Left colon (tissue), 2 donors: Measurements from ENCODE around the gene LYRM7. TPM values are rescaled to one million over a fixed set of nuclear protein-coding genes. Genes with fewer than 3 reads are reported as not detected.
"Not testable (repeated sequence)": the region's sequence is repeated elsewhere in the genome, so short reads cannot be mapped to it uniquely, and the experiment has no call there.

ENCODE experiments used
- ATAC-seq: fragments of 200-7000 bp; cut with Tn5 transposase; one replicate; pipeline ENCODE4 v1.9.1; 2020; ENCODE audit warnings: mild to moderate bottlenecking, moderate library complexity
- DNase-seq, 2 donors: peaks; one replicate each; pipeline ENCODE4 v3.0.0-alpha.2; 2020
- intact Hi-C, 2 donors: fragments of 100-400 bp; cut with DNase I in 1 of 2; cut with micrococcal nuclease in 1 of 2; formaldehyde crosslinking; loops; one replicate each; pipeline versions ENCODE4 v1.11.2 to v1.14.0; 2022; cut with DNase I, micrococcal nuclease
- long read RNA-seq: library from polyadenylated mRNA; unstranded; transcript quantifications from one replicate; pipeline ENCODE4 v2.0.0, GENCODE V29; 2021
- total RNA-seq, 2 donors: library from RNA; stranded (reverse); fragmentation: NEBNext Ultra II Directional; extraction: Animal tissue kit (Norgen Biotek cat#: 25700); gene quantifications; one replicate each; pipeline ENCODE4 v1.2.1, GENCODE V29; 2021
- donor health status: DM: no; HTN: no; CAD: no.
- donor health status: DM: yes; HTN: yes; CAD: no.

The LYRM7 gene
- 10 to 100 TPM; 10.8 to 12.3 TPM for total RNA-seq
- long read RNA-seq, full-length matches to known transcripts: 23 of 34 reads
- long read RNA-seq, partial matches to known transcripts: 1 of 34 reads
- long read RNA-seq, other reads (novel, unspliced or antisense): 10 of 34 reads

GRCh38 chr5:131170540-131171275 is at the start of gene LYRM7:
Gene LYRM7, plus strand, starts transcription at chr5:131170944. Its CDS starts 77 bp downstream, at chr5:131171021.
- ATAC-seq (peak; percentile 94), DNase-seq (peak; percentile 93 to 99)
- intact Hi-C loops: no loop called here

GRCh38 chr5:131127244-131127643 is 43.5 kb upstream of the LYRM7 start:
- DNase-seq, intact Hi-C loops, ATAC-seq: not testable (repeated sequence)

- ATAC-seq (no peak), DNase-seq (no peak)
- intact Hi-C loops: no loop called here
Measured at GRCh38 chr5:131129306-131129705, 41.4 kb upstream of the LYRM7 start.

- intact Hi-C loops, ATAC-seq, DNase-seq: not testable (repeated sequence)
Measured at GRCh38 chr5:131133091-131133490, 37.7 kb upstream of the LYRM7 start.

- ATAC-seq, DNase-seq, intact Hi-C loops: not testable (repeated sequence)
Measured at GRCh38 chr5:131138406-131138805, 32.3 kb upstream of the LYRM7 start.

- ATAC-seq (no peak), DNase-seq (no peak)
- intact Hi-C loops: no loop called here
Measured at GRCh38 chr5:131139321-131139720, 31.4 kb upstream of the LYRM7 start.

- ATAC-seq (no peak), DNase-seq (no peak)
- intact Hi-C loops: no loop called here
Measured at GRCh38 chr5:131142970-131143617, 27.6 kb upstream of the LYRM7 start.

- DNase-seq (no peak), ATAC-seq (no peak)
- intact Hi-C loops: no loop called here
Measured at GRCh38 chr5:131147258-131147657, 23.5 kb upstream of the LYRM7 start.

- intact Hi-C loops: no loop called here
- ATAC-seq: no peak
- no peak for DNase-seq
Measured at GRCh38 chr5:131148835-131149234, 21.9 kb upstream of the LYRM7 start.

GRCh38 chr5:131150408-131150807 is 20.3 kb upstream of the LYRM7 start:
- ATAC-seq: no peak
- no peak for DNase-seq
- intact Hi-C loops: no loop called here

- no peak for ATAC-seq
- intact Hi-C loops: no loop called here
Measured at GRCh38 chr5:131151216-131151615, 19.5 kb upstream of the LYRM7 start.

GRCh38 chr5:131156385-131156784 is 14.4 kb upstream of the LYRM7 start:
- intact Hi-C loops: no loop called here
- DNase-seq (no peak), ATAC-seq (peak; percentile 19)

More at GRCh38 chr5:131151216-131151615, 19.5 kb upstream of the LYRM7 start:
- DNase-seq: no peak

GRCh38 chr5:131156957-131157356 is 13.8 kb upstream of the LYRM7 start:
- no peak for DNase-seq
- intact Hi-C loops: no loop called here
- no peak for ATAC-seq

GRCh38 chr5:131160134-131160533 is 10.6 kb upstream of the LYRM7 start:
- no peak for ATAC-seq
- intact Hi-C loops: loop anchor here in 1 of 2 donors (10.0 kb wide), 1 partner anchor 105 kb away; the partner anchor contains the start of gene CDC42SE2
- no peak for DNase-seq

GRCh38 chr5:131163276-131164119 is 7.2 kb upstream of the LYRM7 start:
- ATAC-seq (peak; percentile 29), DNase-seq (no peak)
- intact Hi-C loops: loop anchor here in 1 of 2 donors (10.0 kb wide), 1 partner anchor 101 kb away; the partner anchor contains the start of gene CDC42SE2

GRCh38 chr5:131164191-131165118 is 6.3 kb upstream of the LYRM7 start:
- DNase-seq: peak; percentile 63 to 78
- intact Hi-C loops: loop anchor here in 1 of 2 donors (10.0 kb wide), 1 partner anchor 100 kb away; the partner anchor contains the start of gene CDC42SE2
- peak; percentile 71 for ATAC-seq

- intact Hi-C loops: loop anchor here in 1 of 2 donors (10.0 kb wide), 1 partner anchor 100 kb away; the partner anchor contains the start of gene CDC42SE2
- DNase-seq (peak; percentile 92 to 97), ATAC-seq (peak; percentile 85)
Measured at GRCh38 chr5:131165119-131165727, 5.5 kb upstream of the LYRM7 start, which contains the start of gene HINT1. Gene HINT1, minus strand, starts transcription at chr5:131165256. Its CDS starts 51 bp downstream, at chr5:131165205.
